Stimulated activated CD8-positive, alpha-beta memory T cell treated with anti-CD3 and anti-CD28 coated beads, Interleukin-7, amount 100 ng/mL, for 1 hour (primary cell): ENCODE measurements around the gene NBPF1.
A peak's percentile ranks its signal among the peaks of the same experiment; 100 is the strongest.
"Not testable (repeated sequence)": the region's sequence is repeated elsewhere in the genome, so short reads cannot be mapped to it uniquely, and the experiment has no call there.

ENCODE experiments used
- DNase-seq, 2 donors: peaks; one replicate each; pipeline ENCODE4 v3.0.0-alpha.2; 2020; ENCODE audit warnings: low read depth in 2 of 2

Gene NBPF1

DNA sequence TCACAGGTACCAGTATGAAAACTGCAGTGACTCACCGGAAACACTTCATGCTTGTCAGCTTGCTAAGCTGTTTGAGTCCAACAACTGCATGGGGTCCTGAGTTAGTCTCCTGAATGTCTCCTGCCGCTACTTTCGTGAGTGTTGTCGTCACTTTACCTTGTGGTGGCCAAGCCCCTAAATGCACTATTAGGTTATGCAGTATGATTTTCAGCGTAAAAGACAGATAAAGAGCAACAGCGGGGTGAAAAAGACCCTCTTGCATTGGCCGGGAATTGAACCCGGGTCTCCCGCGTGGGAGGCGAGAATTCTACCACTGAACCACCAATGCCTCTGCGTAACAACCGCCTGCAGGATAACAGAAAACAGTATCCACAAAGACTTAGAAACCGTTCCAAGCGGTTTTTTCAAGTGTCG lies 67.7 kb downstream of the NBPF1 start:
- not testable (repeated sequence) for DNase-seq

GRCh38 chr1:16540421-16540893 lies 72.9 kb downstream of the NBPF1 start:
- DNase-seq, result not testable (repeated sequence)

- not testable (repeated sequence) for DNase-seq
These were observed 75.8 kb downstream of the NBPF1 start for GRCh38 chr1:16537528-16537927.

GRCh38 chr1:16536796-16537195 lies 76.6 kb downstream of the NBPF1 start:
- not testable (repeated sequence) for DNase-seq

GRCh38 chr1:16535898-16536297 lies 77.5 kb downstream of the NBPF1 start:
- not testable (repeated sequence) for DNase-seq

DNA sequence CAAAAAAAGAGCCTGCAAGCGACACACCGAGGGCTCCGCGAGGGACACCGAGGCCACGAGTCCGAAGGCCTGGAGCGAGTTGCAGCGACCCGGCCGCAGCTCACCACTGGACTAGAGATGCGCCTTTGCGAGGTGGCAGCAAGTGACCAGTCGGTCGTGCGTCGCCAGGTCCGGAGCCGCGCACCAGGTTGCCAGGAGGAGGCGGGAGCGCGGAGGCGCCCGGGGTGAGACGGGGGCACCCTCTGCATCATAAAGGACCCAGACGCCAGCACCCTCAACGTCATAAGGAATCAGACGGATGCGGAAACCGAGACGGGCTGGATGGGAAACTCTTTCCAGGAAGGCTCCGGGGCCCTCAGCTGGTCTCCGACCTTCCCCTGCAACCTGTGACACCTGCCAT lies 77.9 kb downstream of the NBPF1 start:
- not testable (repeated sequence) for DNase-seq

GRCh38 chr1:16534829-16535456 lies 78.4 kb downstream of the NBPF1 start:
- DNase-seq, result not testable (repeated sequence)

- DNase-seq, result not testable (repeated sequence)
These were observed 79.0 kb downstream of the NBPF1 start for GRCh38 chr1:16534239-16534828.

- not testable (repeated sequence) for DNase-seq
These were observed 81.0 kb downstream of the NBPF1 start for GRCh38 chr1:16532235-16532991.

- not testable (repeated sequence) for DNase-seq
These were observed 85.0 kb downstream of the NBPF1 start for GRCh38 chr1:16528338-16528737.

GRCh38 chr1:16525769-16526168 lies 87.6 kb downstream of the NBPF1 start:
- not testable (repeated sequence) for DNase-seq

DNA sequence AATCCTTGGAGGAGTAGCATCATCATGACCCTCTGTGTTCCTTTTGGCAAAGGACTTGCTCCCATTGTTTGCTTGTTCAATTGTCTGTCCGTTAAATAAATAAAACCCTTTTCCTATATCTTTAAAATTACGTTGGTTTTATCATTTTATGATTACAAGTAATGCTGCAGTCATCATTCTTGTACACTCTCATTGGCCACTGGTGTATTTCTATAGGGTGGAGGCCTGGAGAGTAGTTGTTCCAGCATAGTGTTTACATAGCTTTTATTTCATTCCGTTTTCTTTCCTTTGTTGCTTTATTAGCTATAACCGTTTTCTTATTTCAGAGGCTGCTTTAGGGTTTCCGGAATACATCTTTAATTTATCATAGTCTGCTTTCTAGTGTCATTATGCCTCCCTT lies 91.7 kb downstream of the NBPF1 start:
- DNase-seq, result not testable (repeated sequence)

DNA sequence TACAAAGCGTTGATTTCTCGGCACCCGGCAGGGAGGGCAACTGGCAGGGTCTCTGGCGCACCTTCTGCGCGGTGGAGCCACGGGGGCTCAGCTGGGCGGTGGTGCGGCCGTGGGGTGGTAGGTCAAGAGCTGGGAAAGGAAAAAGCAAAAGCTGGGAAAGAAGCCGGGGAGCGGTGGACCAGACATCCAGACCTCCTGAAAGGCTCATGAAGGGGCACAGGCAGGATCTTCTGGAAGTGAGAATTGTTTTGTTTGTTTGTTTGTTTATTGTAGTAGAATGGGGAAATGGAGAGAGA lies 92.1 kb downstream of the NBPF1 start:
- no peak for DNase-seq

GRCh38 chr1:16520435-16521287 lies 92.7 kb downstream of the NBPF1 start:
- DNase-seq, result not testable (repeated sequence)

DNA sequence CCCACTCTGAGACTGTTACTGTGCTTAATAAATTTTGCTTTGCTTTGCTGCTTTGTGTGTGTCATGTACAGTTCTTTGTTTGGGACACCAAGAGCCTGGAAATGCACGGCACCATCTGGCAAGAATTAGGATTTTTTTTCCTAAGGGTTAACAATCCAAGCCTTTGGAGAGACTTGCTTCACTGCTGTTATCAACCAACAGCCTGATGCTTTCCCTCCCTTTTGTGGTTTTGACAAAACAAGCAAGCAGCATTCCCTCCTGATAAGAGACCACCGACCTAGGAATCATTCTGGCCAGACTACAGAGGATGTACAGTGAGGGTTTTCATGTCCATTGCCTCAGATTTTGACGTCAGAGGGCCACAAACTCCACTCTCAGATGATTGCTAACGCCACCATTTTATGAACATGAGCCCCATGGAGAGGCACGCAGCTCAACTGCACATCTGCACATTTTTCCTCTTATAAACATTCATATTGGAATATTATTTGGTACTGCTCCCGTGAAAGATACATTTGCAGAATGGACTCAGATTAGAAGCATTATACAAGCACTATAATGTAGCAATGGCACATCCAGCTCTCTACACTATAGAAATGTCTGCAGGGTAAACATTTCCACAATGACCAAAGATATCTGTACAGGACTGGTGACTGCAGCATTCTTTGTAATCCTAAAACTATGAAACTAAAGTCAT lies 94.0 kb downstream of the NBPF1 start:
- not testable (repeated sequence) for DNase-seq

- DNase-seq, result not testable (repeated sequence)
These were observed 94.5 kb downstream of the NBPF1 start for GRCh38 chr1:16518913-16519254.

- not testable (repeated sequence) for DNase-seq
These were observed 96.5 kb downstream of the NBPF1 start for GRCh38 chr1:16516694-16517410.

- DNase-seq, result peak; percentile 43 to 55
These were observed 99.0 kb downstream of the NBPF1 start, which contains the start of gene RNU1-1 for GRCh38 chr1:16514107-16515055. RNU1-1 (minus strand) TSS chr1:16514285.

DNA sequence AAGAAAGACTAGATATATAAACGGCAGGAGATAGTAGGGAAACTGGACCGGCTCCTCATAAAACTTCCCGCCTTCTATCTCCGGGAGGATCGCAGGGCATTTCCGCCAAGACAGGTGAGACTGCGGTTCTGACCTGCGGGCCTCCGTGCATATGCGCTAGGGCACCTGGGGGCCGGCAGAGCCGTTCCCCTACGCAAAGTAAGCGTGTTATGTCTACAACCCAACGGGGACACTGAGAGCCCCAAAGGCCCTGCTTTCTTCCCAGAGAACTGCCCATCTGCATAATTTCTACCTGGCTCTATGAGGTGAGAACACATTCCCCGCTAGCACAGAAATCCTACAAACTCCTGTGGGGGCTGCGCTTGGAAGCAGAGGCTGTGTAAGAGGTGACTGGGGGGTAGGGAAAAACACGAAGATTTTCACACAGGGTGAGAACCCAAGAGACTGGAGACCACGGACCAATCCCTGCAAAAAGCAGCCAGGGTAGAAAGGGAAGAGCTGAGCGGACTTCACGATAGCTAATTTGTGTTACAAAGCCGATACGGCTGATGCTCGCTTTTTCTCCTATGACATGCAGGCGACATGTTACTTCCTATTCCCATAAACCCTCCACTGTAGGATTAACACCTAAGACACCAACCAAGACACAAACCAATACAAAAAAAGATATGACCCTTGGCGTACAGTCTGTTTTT lies 99.8 kb downstream of the NBPF1 start:
- DNase-seq, result peak in 1 of 2 donors; percentile 12
